Vagina (tissue), 2 donors: ENCODE measurements around the gene TMEM59L.

Experiments
- POLR2AphosphoS5 ChIP-seq, 2 donors: sonication (generic); formaldehyde crosslinking; IDR thresholded peaks; one replicate each; pipeline ENCODE4 v1.9.0; 2017; ENCODE audit warnings: antibody characterized with exemption in 2 of 2, mild to moderate bottlenecking in 2 of 2, low read depth in 1 of 2; ENCODE audit not compliant: insufficient read depth in 1 of 2
- TF ChIP-seq, protein P1 (sequence below), 3 experiments: fragments of 450-650 bp in 2 of 3; fragments of 200-600 bp in 1 of 3; sonication (generic) in 1 of 3; IDR thresholded peaks; one replicate each; pipeline ENCODE4 v1.5.1; 2017 to 2019; ENCODE audit warnings: antibody characterized with exemption in 3 of 3, mild to moderate bottlenecking in 2 of 3, moderate library complexity in 2 of 3

DNA sequence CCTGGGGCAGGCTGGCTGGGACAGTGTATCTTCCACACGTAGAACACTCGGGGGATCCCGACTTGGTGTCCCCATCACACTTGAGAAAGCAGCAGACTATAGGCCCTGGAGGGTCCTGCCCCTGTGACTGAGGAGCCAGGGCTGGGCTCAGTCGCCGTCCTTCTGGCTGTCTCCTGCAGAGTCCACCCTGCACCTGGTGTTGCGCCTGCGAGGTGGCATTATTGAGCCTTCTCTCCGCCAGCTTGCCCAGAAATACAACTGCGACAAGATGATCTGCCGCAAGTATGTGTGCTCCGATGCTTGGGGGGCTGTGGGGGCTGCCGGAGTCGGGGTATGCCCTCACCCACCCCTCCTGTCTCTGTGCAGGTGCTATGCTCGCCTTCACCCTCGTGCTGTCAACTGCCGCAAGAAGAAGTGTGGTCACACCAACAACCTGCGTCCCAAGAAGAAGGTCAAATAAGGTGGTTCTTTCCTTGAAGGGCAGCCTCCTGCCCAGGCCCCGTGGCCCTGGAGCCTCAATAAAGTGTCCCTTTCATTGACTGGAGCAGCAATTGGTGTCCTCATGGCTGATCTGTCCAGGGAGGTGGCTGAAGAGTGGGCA, 37.9 kb upstream of the TMEM59L start:
- TF ChIP-seq, protein P1, sequence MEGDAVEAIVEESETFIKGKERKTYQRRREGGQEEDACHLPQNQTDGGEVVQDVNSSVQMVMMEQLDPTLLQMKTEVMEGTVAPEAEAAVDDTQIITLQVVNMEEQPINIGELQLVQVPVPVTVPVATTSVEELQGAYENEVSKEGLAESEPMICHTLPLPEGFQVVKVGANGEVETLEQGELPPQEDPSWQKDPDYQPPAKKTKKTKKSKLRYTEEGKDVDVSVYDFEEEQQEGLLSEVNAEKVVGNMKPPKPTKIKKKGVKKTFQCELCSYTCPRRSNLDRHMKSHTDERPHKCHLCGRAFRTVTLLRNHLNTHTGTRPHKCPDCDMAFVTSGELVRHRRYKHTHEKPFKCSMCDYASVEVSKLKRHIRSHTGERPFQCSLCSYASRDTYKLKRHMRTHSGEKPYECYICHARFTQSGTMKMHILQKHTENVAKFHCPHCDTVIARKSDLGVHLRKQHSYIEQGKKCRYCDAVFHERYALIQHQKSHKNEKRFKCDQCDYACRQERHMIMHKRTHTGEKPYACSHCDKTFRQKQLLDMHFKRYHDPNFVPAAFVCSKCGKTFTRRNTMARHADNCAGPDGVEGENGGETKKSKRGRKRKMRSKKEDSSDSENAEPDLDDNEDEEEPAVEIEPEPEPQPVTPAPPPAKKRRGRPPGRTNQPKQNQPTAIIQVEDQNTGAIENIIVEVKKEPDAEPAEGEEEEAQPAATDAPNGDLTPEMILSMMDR (IDR thresholded peaks at IDR 0.05) = no peak
- no peak for TF ChIP-seq POLR2AphosphoS5 (IDR thresholded peaks at IDR 0.05; ENCODE audit: insufficient read depth in 1 of 2, low read depth in 1 of 2)
